EL (cell line): Measurements from ENCODE around the gene ACY1.
"Not testable (repeated sequence)": the region's sequence is repeated elsewhere in the genome, so short reads cannot be mapped to it uniquely, and the experiment has no call there.

Source experiments
- DNase-seq: peaks from one replicate; pipeline ENCODE4 v3.0.0-alpha.2; 2016

Gene ACY1

DNA sequence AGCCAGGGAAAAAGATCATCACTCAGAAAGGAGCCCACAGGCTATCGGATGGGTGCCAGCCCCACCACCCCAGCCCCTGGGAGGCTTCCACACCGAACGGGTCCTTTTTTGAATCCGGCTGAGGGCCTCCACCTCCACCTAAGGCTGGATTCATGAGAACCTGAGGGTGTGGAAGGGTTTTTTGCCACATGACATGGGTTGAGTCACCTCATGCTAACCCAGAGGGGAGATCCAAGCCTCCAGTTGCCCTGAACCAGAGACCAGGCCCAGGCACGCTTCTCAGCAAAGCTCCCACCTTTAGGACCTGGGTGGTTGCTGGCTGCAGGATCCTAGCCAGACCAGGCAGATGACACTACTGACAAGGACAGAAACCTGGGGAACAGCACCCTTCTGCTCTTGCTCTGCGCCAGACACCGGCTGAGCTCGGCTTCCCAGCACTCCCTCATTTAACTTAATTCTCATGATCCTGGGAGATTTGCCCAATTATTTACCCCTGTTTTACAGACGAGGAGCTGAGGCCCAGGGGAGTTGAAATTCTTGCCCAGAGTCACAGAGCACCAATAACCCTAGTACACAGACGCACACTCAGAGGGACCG, 47.5 kb downstream of the ACY1 start:
- no peak for DNase-seq

- DNase-seq = no peak
These were observed 48.6 kb downstream of the ACY1 start for GRCh38 chr3:52031896-52032295.

- no peak for DNase-seq
These were observed 49.5 kb downstream of the ACY1 start for GRCh38 chr3:52032702-52033408.

GRCh38 chr3:52033748-52034147, 50.4 kb downstream of the ACY1 start:
- not testable (repeated sequence) for DNase-seq

GRCh38 chr3:52034212-52034611, 50.9 kb downstream of the ACY1 start:
- DNase-seq = no peak

DNA sequence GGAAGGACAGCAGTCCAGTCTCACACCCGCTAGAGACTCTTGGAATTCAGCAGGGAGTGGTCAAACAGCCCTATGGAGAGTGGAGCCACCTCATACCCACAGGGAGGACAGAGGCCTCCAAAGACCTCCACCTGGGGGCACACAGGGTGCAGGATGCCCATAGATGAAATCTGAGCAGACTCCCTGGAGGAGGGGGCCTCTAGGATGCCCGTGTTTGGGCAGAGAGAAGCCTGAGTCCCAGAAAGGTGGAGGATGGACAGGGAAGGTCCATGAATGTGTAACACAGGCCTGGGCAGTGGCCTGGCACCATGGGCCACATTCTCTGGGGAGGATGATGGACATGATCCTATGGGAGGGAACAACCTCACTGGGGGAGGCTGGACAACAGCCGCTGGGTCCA, 51.3 kb downstream of the ACY1 start:
- no peak for DNase-seq

DNA sequence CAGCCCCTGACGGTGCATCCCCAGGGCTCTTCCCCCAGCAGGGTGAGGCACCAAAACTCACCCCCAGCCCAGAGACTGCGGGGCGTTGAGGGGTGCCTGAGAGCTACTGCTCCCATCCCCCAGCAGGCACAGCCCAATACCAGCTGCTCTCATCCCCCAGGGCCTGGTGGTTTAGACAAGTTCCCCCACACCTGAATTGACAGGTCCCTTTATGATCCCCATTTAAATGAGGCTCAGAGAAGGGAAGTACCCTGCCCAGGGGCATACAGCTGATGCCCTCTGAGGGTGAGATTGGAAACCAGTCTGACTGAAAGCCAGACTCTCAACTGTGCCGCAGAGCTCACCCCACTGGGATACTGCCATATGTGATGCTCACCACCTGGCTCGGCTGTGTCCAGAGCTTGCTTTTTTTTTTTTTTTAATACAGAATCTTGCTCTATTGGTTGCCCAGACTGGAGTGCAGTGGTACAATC, 52.9 kb downstream of the ACY1 start:
- no peak for DNase-seq

DNA sequence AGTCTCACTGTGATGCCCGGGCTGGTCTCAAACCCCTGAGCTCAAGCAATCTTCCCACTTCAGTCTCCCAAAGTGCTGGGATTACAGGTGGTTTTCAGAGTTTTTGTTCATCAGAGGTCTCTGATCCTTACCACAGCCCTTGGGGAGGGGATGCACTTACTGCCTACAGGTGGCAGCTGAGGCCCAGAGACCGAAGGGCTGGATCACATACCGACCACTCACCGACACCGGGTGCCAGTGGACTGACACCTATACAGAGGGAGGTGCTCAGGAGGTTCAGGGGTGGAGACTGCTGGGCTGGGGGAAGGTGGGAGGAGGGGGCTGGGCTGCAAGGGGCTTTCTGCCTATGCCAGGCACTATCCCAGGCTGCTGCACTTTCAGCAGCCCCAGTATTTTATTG, 53.5 kb downstream of the ACY1 start:
- no peak for DNase-seq

DNA sequence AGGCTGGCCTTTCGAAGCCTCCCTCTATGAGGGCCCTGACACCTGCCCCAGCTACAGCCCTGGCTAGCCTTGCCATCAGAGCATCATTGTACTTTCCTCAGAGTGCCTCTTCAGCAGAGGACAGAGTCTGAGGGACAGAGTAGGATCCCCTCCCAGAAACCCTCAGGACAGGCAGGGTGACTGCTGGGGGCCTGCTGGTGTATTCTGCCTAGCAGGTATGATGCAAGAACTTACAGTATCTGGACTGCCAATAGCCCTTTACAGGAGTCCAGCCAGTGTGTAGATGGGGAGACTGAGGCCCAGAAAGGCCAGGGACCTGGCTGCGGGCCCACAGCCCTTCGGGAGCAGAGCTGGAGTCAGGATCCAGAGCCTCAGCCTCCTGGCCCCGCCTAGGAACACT, 54.0 kb downstream of the ACY1 start:
- no peak for DNase-seq

DNA sequence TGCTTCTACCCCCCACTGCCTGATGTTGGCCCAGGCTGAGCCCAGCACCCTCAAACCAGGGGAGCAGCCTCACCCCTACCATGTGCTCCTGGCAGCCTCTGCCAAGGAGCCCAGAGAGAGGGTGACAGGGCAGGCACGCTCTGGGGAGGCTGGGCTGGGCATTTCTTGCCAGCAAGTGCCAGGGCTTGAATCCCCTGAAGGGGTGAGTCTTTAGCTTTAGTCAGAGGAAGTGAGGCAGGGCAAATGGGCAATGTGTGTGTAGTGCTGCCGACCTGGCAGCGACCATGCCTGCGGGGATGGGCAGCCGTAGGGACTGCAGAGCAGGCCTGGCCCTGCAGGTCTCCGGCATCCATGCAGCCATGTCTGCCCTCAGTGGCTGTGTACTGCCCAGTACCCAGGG, 54.9 kb downstream of the ACY1 start:
- DNase-seq = no peak
